ENCODE results near the gene TLE6.
A peak's percentile ranks its signal among the peaks of the same experiment; 100 is the strongest.
"Not testable (repeated sequence)": the region's sequence is repeated elsewhere in the genome, so short reads cannot be mapped to it uniquely, and the experiment has no call there.

The TLE6 gene

GRCh38 chr19:3005345-3005744, 28.0 kb downstream of the TLE6 start:
- DNase-seq: no peak

DNA sequence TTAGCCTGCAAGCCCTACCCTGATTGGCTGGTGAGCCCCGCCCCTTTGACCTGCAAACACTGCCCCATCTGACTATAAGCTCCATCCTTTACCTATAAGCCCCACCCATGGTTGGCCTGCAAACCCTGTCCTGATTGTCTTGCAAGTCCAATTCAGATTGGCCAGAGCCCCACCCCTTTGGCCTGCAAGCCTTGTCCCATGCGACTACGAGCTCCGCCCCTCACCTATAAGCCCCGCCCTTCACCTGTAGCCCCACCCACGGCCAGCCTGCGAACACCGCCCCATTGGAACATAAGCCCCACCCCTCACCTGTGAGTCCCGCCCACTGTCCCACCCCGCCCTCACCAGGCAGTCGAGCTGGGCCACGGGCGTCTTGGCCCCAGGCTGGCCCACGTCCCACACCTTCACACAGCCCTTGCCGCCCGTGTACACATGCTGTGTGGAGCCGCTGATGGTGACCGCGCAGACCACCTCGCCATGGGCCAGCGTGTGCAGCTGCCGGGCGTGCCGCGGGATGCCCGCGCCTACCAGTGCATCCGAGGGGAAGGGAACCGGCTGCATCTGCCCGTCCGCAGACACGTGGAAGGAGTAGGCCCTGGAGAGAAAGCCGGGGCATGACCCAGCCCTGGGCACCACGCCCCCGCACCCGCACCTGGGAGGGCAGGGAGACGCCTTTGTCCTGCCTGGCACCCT, 28.9 kb downstream of the TLE6 start:
- peak in 1 of 4 experiments; percentile 15 for DNase-seq

- no peak for DNase-seq
Observed at GRCh38 chr19:3007975-3008374, 30.6 kb downstream of the TLE6 start.

DNA sequence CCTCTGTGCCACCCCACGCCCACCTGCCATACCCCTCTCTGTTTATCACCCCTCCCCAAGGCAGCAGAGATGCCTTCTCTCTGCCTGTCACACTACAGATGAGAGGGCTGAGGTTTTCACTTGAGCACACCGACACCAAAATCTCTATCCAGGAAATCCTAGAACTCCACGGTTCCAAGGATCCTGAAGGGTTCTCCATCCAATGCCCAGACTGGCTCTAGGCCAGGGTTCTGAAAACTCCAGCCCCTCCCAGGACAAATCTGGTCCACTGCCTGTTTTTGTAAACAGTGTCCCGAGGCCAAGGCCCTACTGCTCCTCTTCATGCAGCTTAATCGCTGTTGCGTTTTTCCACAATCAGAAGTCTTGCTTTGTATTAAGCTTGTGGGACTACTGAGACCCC, 31.6 kb downstream of the TLE6 start:
- no peak for DNase-seq

DNA sequence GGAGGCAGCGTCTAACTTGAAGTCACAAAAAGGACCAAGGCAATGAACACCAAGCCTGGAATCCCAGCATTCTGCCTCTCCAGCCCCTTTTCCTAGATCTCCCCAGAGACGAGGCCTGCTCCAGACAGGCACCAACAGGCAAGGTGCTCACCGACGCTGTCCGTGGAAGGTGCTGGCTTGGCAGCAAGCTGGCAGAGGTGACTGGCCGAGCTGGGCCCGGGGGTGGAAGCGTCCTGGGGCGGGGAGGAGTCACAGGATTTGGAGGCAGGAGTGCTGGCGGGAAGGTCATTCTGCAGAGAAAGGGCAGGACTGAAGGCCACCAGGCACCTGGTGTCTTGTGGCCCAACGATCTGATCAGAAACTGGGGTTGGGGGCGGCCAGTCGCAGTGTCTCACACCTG, 33.5 kb downstream of the TLE6 start:
- DNase-seq: no peak

- not testable (repeated sequence) for DNase-seq
Observed at GRCh38 chr19:3012059-3012458, 34.7 kb downstream of the TLE6 start.

GRCh38 chr19:3012621-3013262, 35.4 kb downstream of the TLE6 start:
- no peak for DNase-seq

- no peak for DNase-seq
Observed at GRCh38 chr19:3013263-3013725, 35.9 kb downstream of the TLE6 start.

DNA sequence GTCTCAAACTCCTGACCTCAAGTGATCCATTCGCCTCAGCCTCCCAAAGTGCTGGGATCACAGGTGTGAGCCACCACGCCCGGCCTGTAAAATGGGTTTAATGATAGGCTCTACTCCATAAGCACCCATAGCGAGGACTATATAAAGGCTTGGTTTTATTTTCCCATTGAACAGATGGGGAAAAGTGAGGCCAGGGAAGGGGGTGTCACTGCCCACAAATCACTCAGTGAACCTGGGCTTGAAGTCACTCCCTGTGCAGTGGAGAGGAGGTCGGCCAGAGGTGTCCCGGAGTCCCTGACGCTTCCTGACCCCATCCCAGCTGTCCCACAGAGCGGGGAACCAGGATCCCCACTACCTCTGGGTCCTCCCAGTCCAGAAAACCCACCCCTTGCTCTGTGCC, 36.8 kb downstream of the TLE6 start:
- no peak for DNase-seq

- no peak for DNase-seq
Observed at GRCh38 chr19:3015126-3016057, 38.0 kb downstream of the TLE6 start.

DNA sequence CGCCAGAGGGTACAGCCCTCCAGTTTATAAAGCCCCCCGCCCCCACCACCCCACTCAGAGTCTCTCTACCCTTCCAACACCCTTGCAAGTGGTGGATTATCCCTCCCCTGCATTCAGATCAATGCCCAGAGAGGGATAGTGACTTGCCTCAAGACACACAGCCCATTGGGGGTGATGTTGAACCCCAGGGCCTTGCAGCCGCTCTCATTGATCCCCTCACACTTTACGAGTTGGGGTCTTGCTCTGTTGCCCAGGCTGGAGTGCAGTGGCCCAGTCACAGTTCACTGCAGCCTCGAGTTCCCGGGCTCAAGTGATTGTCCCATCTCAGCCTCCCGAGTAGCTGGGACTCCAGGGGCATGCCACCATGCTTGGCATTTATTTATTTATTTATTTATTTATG, 40.6 kb downstream of the TLE6 start:
- no peak for DNase-seq

GRCh38 chr19:3019211-3019854, 42.0 kb downstream of the TLE6 start:
- no peak for DNase-seq

DNA sequence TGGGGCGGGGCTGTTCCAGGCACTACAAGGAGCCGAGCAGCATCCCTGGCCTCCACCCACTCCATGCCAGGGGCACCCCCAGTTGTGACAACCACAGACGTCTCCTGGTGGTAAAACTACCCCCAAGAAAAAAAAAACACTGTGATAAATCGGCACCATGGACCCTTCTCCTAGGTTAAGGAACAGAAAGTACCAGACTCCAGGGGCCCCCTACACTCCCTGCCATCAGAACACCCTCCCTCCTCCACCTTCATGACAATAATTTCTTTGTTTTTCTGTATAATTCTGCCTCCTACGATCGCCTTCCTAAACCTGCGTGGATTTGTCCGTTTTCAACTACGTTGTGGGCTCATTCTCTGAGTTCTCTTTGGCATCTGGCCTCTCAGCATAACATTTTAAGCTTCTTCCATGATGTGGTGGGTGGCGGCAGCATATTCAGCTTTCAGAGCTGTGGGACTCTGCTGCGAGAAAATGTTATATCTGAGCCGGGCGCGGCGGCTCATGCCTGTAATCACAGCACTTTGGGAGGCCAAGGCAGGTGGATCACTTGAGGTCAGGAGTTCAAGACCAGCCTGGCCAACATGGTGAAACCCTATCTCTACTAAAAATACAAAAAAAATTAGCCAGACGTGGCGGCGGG, 43.1 kb downstream of the TLE6 start:
- DNase-seq: no peak

- DNase-seq: no peak
Observed at GRCh38 chr19:3024509-3024869, 47.1 kb downstream of the TLE6 start.

DNA sequence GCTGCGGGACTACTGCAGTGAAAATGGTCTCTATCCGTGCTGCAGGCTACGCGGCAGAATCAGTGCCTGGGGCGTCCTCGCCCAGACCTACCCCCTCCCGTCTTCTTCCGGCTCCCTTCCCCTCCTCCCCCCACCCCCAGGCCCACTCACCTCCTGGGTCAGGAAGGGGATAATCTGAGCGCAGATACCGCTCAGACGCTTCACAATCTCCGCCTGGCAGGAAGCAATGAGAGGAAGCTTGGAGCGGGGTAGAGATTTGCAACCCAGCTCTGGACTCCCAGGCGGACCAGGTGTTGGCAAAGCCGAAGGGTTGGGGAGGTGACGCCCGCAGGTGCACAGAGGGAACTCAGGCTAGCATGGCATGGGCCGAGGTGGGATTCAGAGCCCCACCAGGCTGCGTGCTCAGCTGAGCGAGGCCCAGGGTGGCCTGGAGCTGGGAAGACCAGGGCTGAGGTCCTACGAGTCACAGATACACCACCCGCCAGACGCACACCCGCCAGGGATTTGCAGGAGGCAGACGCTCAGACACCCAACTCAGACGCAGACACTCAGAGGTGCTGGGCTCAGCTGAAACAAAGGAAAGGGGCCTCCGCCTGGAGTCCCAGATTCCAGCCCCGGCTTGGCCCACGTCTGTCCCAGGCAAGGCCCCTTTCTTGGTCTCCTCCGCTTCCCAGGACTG, 47.6 kb downstream of the TLE6 start:
- DNase-seq: no peak

- DNase-seq: no peak
Observed at GRCh38 chr19:3025549-3025886, 48.2 kb downstream of the TLE6 start.

DNA sequence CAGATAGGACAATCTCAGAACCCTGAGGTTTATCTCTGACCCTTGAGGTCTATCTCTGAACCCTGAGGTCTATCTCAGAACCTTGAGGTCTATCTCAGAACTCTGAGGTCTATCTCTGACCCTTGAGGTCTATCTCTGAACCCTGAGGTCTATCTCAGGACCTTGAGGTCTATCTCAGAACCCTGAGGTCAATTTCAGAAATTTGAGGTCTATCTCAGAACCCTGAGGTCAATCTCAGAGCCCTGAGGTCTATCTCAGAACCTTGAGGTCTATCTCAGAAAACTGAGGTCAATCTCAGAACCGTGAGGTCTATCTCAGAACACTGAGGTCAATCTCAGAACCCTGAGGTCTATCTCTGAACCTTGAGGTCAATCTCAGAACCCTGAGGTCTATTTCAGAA, 49.4 kb downstream of the TLE6 start:
- DNase-seq: no peak

DNA sequence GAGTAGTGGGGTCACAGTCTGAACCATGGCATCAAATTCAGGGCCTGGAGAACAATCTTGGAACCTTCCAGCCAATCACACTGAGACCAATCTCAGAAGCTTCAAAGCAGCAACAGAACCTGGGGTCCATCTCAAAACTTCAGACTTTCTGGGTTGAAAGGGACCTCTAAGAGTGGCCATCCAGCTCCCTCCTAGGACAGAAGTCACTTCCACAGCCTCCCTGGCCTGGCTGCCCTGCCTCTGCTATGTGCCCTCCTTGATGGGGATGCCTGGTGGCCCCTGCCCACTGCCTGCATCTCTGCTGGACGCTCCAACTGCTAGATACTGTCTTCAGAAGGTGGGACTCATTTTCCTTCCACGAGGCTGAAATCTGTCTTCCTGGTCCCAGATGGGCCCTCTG, 49.9 kb downstream of the TLE6 start:
- DNase-seq: no peak

- no peak for DNase-seq
Observed at GRCh38 chr19:3027981-3028304, 50.6 kb downstream of the TLE6 start.

DNA sequence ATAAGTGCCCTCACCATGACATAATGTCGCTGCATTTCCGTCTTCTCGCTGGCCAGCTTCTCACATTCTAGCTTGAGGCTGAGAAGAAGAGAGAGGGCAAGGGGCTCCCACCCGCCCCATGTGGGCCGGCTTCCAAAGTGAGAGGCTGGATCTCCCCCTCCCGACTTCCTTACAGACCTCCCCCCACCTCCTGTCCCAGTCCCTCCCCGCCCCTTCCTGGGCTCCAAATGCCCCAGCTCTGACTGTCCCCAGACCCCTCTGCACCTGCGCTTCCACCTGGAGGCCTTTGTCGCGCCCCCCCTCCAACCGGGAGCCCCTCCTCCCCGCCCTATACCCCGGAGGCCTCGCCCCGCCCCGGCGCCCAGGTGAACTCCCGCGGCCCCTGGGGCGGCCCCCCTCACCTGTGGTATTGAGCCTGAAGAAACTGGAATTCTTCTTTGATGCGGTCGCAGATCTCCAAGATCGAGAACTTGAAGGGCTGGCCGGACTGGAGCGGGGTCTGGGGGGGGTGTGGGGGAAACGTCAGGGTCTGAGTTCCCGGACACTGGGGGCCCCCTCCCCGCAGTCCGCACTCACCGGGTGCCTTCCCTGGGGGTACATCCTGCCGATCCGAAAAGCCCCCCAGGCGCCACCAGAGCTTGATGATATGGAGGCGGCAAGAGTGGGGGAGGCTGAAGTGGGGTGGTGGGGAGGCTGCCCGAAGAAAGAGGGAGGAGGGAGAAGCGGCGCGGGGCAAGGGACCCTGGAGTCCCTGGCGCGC, 51.1 kb downstream of the TLE6 start:
- no peak for DNase-seq

- peak in 1 of 4 experiments; percentile 20 for DNase-seq
Observed at GRCh38 chr19:3029065-3029923, 51.9 kb downstream of the TLE6 start, which contains the start of gene TLE2. TSS of gene TLE2 (minus strand) at chr19:3029280. CDS start at chr19:3028904, 376 bp downstream.
